ENCODE results near the gene MIR17HG. TPM values are rescaled to one million over a fixed set of nuclear protein-coding genes. Genes with fewer than 3 reads are reported as not detected.

MIR17HG gene
- total RNA-seq, 1 donor from 2014 or later = 40.6 TPM

DNA sequence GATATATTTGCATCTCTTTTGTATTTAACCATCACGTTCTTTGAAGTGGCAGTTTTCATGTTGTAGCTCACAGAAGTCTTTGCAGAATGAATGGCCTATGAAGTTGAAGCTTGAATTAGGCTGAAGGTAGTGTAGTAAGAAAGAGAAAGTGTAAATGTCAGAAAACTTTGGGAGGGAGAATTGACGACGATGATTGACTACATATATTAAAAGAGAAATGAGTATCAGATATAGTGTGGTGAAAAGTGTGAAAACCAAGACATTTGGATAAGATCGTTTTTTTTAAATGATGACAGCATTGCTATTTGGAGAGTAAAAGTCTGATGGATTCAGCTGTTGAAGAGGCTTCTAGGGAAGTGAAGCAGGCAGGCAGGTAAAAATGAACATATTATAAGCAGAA, 36.3 kb downstream of the MIR17HG start:
- Mint-ChIP-seq H3K4me3 (no peak overlapping the region), H3K27me3 (ENCODE audit: low read depth) (peaks cover 10% of the 10 kb centered on the region), H3K9me3 (no peaks in the 10 kb centered on the region), H3K36me3 (ENCODE audit: low read depth) (no peaks in the 10 kb centered on the region), H3K27ac (ENCODE audit: unreplicated experiment) (no peak overlapping the region), H3K4me1 (no peaks in the 10 kb centered on the region)
- DNase-seq (ENCODE audit: low read depth, low spot score) = no peak
- TF ChIP-seq, protein P1, sequence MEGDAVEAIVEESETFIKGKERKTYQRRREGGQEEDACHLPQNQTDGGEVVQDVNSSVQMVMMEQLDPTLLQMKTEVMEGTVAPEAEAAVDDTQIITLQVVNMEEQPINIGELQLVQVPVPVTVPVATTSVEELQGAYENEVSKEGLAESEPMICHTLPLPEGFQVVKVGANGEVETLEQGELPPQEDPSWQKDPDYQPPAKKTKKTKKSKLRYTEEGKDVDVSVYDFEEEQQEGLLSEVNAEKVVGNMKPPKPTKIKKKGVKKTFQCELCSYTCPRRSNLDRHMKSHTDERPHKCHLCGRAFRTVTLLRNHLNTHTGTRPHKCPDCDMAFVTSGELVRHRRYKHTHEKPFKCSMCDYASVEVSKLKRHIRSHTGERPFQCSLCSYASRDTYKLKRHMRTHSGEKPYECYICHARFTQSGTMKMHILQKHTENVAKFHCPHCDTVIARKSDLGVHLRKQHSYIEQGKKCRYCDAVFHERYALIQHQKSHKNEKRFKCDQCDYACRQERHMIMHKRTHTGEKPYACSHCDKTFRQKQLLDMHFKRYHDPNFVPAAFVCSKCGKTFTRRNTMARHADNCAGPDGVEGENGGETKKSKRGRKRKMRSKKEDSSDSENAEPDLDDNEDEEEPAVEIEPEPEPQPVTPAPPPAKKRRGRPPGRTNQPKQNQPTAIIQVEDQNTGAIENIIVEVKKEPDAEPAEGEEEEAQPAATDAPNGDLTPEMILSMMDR (conservative IDR thresholded peaks at IDR 0.05) = no peak

DNA sequence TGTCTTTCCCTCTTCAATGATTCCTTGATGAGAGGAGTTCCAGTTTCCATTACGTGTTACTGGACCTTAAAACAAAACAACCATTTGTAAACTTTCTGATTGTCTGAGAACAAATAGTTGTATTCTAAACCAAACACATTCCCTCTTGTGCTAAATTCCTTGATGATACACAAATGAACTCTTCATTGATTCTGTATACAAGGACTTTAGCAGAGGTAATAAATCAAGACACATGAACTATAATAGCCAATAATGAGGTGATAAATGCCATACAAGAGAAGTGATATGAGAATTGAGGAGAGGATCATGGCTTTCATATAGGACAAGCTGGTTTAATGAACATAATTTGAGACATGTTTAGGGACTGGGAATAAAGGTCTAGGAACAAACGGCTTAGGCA, 37.4 kb downstream of the MIR17HG start:
- Mint-ChIP-seq H3K27ac (ENCODE audit: unreplicated experiment) (no peak overlapping the region), H3K4me1 (no peaks in the 10 kb centered on the region), H3K36me3 (ENCODE audit: low read depth) (no peaks in the 10 kb centered on the region), H3K27me3 (ENCODE audit: low read depth) (peaks cover 10% of the 10 kb centered on the region), H3K4me3 (no peak overlapping the region), H3K9me3 (no peaks in the 10 kb centered on the region)
- TF ChIP-seq, protein P1 (conservative IDR thresholded peaks at IDR 0.05) = no peak
- DNase-seq (ENCODE audit: low read depth, low spot score) = no peak

DNA sequence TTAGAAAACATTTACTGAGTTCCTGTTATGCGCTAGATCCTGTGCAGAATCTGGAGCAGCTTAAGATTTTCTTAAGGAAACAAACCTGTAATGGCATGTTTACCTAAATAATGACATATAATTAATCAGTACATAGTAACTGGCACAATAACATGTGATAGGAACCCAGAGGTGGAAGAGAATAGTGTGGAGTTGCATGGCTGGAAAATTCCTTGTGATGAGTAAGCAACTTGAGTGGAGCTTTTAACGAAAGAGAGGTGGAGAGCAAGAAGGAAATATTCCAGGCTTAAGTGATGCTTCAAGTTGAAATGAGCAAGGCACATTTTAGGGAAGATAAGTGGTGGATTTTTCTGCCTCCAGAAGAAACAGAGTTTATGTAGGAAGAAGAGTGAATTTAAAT, 41.7 kb downstream of the MIR17HG start:
- Mint-ChIP-seq H3K36me3 (ENCODE audit: low read depth) (no peaks in the 10 kb centered on the region), H3K27ac (ENCODE audit: unreplicated experiment) (no peak overlapping the region), H3K4me3 (no peak overlapping the region), H3K9me3 (no peaks in the 10 kb centered on the region), H3K27me3 (ENCODE audit: low read depth) (peaks cover 21% of the 10 kb centered on the region), H3K4me1 (no peaks in the 10 kb centered on the region)
- TF ChIP-seq, protein P1 (conservative IDR thresholded peaks at IDR 0.05) = no peak
- DNase-seq (ENCODE audit: low read depth, low spot score) = no peak

DNA sequence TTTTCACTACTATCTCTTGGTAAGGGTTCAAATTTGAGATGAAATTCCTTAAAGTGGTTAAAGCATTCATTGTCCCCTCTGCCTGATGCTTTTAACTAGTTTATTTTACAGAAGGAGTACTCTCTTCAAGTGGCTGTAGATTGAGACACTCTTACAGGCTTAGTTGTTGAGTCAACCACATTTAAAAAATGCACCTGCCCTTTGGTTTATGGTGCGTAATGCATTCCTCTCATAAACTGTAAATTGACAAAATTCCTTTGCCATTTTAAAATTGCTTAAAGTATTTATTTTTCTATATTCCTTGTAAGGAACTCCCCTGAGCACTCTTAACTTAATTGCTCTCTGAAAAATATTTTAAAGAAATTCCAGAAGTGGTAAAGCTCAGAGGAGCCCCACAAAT, 50.1 kb downstream of the MIR17HG start:
- Mint-ChIP-seq H3K27me3 (ENCODE audit: low read depth) (peaks cover 84% of the 10 kb centered on the region), H3K9me3 (no peaks in the 10 kb centered on the region), H3K27ac (ENCODE audit: unreplicated experiment) (no peak overlapping the region), H3K4me3 (no peak overlapping the region), H3K4me1 (peaks cover 6% of the 10 kb centered on the region), H3K36me3 (ENCODE audit: low read depth) (no peaks in the 10 kb centered on the region)
- TF ChIP-seq, protein P1 (conservative IDR thresholded peaks at IDR 0.05) = no peak
- no peak for DNase-seq (ENCODE audit: low read depth, low spot score)

DNA sequence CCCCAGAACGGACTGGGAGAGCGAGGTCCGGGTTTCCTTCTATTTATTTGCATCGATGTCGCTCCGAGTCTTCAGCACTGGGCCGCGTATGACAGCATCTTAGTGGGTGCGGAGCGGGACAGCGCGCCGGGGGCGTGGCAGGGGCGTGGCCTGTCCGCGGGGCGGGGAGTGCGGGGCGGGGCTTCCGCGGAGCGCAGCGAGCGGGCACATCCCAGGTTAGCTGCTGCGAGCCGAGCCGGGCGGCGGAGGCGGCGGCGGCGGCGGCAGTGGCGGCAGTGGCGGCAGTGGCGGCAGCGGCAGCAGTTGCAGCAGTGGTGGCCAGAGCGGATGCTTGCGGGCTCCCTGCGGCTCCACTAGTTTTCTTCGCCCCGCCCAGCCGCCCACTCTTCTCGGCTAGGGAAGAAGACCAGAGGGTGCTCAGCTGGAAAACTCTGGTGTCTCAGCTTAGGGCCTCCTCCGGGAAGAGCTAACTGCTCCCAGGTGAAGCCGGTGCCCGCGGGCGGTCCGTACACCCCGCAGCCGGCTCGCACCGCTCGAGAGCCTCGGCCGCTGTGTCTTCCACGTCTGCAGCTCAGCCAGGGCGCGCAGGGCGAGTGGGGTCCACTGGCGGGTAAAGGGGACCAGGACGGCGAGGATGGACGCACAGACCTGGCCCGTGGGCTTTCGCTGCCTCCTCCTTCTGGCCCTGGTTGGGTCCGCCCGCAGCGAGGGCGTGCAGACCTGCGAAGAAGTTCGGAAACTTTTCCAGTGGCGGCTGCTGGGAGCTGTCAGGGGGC, 51.1 kb downstream of the MIR17HG start, which contains the start of gene GPC5:
TSS of gene GPC5 (plus strand) at position 209 of the 776 bp plus-strand sequence.
- TF ChIP-seq, protein P1 (conservative IDR thresholded peaks at IDR 0.05) = no peak
- DNase-seq (ENCODE audit: low read depth, low spot score) = peak; percentile 76
- Mint-ChIP-seq H3K4me3 (peak within 1 kb of the TSS; percentile 81), H3K27ac (ENCODE audit: unreplicated experiment) (peak within 1 kb of the TSS; percentile 5), H3K27me3 (ENCODE audit: low read depth) (peaks cover 93% of the 10 kb centered on the region), H3K4me1 (peaks cover 6% of the 10 kb centered on the region), H3K9me3 (no peaks in the 10 kb centered on the region), H3K36me3 (ENCODE audit: low read depth) (no peaks in the 10 kb centered on the region)
